GM21825 (cell line): ENCODE data around the gene DUOX1.

Experiments used
- ATAC-seq: cut with Tn5 transposase; IDR thresholded peaks from one replicate; pipeline ENCODE4 v1.9.1; 2021; ENCODE audit warnings: mild to moderate bottlenecking, moderate library complexity; ENCODE audit not compliant: unreplicated experiment

Gene DUOX1

GRCh38 chr15:45139770-45140169, 10.0 kb downstream of the DUOX1 start:
- ATAC-seq = no peak

- ATAC-seq = no peak
These were observed 10.9 kb downstream of the DUOX1 start for GRCh38 chr15:45140557-45141250.

- ATAC-seq = no peak
These were observed 11.6 kb downstream of the DUOX1 start for GRCh38 chr15:45141386-45141785.

GRCh38 chr15:45143056-45143455, 13.3 kb downstream of the DUOX1 start:
- ATAC-seq = no peak

DNA sequence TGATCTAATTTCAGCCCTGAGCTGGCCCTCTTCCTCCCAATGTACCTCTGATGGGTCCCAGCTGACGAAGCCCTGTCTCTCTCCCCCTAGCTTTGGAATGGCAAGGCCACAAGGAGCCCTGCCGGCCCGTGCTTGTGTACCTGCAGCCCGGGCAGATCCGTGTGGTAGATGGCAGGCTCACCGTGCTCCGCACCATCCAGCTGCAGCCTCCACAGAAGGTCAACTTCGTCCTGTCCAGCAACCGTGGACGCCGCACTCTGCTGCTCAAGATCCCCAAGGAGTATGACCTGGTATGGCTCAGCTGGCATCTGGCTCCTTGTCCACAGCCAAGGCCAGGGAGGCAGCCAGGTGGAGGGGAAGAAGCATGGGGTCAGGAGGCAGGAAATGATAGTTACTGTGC, 14.2 kb downstream of the DUOX1 start:
- ATAC-seq = no peak

- ATAC-seq = no peak
These were observed 15.0 kb downstream of the DUOX1 start for GRCh38 chr15:45144775-45145174.

DNA sequence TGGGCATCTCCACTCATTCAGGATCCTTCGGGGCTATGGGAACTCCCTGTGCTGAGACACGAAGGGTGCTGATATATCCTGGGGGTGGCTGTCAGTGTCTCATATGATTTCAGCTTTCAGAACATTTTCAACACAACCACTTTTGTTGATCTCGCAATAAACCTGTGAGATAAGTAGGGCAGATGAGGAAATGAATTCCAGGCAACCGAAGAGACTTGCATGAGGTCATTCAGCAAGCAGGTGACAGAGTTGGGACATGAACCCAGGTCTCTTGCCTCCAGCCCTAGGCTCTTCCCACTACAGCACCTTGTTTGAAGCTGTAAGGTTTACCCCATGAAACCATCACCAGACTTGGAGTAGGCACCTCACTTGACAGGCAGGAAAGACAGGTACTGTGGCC, 16.6 kb downstream of the DUOX1 start:
- no peak for ATAC-seq

DNA sequence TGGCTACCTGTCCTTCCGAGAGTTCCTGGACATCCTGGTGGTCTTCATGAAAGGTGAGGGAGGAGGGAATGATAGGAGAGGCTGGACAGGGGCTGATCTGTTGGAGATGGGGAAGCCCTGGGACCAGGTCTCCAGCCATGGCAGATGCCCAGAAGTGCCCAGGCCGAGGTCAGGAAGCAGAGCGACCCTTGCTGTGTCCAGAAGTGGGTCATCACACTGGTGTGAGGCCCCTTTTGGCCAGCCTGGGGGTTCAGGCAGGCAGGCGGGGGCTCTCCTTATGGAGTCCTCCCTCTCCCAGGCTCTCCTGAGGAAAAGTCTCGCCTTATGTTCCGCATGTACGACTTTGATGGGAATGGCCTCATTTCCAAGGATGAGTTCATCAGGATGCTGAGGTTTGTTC, 17.8 kb downstream of the DUOX1 start:
- no peak for ATAC-seq

DNA sequence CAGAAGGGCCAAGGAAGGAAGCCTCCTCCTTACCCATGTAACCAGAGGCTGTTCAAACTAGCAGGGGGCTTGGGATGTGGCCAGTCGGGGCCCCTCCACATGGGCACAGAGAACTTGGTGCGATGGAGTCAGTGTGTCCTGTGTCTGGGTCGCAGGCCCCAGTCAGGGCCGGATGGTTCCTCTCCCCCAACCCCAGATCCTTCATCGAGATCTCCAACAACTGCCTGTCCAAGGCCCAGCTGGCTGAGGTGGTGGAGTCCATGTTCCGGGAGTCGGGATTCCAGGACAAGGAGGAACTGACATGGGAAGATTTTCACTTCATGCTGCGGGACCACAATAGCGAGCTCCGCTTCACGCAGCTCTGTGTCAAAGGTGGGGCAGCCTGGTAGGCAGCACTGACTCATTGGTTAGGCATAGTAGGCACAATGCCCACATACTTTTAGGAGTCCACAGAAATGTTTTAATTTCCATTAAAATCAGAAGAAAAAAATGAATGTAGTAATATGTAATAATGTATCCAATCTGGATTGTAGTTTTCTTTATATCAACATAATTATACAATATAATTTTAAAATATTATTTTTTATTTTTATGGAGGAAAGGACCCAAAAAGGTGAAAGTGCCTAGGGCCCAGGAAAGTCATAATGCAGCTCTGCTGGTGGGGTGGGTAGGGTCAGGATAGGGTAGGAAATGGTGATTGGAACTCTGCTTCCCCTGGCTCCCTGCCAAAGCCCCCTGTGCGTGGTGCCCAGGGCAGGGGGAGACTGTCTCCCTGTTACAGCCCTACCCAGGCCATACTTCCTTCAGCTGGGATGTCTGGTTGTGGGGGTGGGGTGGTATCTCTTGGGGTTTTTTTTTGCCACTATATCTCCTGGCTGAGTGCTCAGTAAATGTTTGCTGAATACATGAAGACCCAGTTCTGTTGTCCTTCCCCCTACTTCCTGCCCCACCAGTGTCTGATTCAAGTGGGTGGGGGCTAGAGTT, 18.6 kb downstream of the DUOX1 start:
- ATAC-seq = no peak

GRCh38 chr15:45149060-45149459, 19.3 kb downstream of the DUOX1 start:
- ATAC-seq = no peak

- ATAC-seq = no peak
These were observed 20.7 kb downstream of the DUOX1 start for GRCh38 chr15:45150481-45150880.

- no peak for ATAC-seq
These were observed 21.2 kb downstream of the DUOX1 start for GRCh38 chr15:45150997-45151396.

DNA sequence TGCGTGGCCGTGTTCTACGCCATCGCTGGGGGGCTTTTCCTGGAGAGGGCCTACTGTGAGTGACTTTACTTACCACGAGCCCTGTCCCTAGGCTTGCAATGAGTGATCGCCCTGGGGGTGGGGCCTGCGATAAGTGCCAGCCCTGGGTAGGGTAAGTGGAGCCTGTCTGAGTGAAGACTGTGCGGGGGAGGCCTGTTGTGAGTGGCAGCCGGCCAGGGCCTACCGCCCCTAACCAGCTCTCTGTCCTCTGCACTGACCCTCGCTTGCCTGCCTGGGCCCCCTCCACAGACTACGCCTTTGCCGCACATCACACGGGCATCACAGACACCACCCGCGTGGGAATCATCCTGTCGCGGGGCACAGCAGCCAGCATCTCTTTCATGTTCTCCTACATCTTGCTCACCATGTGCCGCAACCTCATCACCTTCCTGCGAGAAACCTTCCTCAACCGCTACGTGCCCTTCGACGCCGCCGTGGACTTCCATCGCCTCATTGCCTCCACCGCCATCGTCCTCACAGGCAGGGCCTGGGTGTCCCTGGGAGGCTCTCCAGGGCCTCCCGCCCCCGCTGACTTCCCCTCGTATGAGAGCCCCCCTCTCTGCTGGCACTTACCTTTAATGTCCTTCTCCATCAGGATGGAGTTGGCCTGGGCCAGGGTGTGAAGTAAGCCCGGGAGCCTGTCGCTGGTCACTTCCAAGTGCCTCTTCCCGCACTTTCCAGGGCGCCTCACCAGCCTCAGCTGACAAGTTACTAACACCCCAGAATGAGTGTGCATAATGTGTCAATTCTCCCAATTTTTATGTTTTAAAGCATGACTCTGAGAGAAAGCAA, 22.4 kb downstream of the DUOX1 start:
- ATAC-seq = no peak

DNA sequence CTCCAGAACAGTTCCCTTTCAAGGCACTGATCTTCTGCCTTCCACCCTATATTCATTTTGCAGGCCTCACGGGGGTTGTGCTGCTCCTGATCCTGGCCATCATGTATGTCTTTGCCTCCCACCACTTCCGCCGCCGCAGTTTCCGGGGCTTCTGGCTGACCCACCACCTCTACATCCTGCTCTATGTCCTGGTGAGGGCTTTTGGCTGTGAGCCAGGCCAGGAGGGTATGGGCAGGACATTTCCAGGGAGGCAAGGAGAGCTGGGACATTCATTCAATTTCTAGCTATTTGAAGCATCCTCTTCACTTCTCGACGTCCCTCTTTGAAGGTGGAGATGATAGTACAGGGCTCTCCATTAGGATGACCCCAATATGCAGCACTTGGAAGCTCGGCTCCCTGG, 25.9 kb downstream of the DUOX1 start:
- no peak for ATAC-seq

DNA sequence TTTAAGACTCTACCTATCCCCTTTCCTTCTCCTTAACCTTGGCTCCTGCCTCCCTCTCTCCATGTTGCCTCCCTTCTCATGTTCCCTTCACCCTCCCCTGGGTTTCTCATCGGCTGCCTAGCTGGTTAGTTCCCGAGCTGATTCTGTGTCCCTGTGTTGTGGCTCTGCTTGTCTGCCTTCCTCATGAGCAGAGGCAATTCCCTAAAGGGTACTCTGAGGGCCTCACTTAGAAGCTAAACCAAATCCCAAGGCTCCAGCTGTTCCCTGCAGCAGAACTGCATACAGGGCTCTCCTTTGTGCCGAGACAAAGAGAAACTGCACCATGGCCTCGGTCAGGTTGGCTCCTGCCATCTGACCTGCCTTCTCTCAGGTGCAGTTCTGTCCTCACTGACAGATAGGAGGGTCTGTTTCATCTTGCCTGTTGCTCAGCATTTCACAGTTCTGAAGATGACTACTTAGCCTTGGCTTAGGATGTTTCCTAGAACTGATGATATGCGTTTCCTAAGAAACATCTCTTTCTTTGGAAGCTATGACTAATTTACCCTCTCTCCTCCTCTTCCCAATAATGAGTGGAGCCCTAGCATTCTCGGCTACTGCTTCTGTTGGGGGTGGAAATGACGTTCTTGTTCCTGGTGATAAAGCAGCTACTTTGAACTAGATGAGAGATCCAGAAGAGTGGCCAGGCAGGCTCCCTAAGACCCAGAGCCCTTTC, 27.1 kb downstream of the DUOX1 start:
- ATAC-seq = no peak

GRCh38 chr15:45157974-45158373, 28.2 kb downstream of the DUOX1 start:
- no peak for ATAC-seq

GRCh38 chr15:45161666-45162065, 31.9 kb downstream of the DUOX1 start:
- ATAC-seq = no peak

DNA sequence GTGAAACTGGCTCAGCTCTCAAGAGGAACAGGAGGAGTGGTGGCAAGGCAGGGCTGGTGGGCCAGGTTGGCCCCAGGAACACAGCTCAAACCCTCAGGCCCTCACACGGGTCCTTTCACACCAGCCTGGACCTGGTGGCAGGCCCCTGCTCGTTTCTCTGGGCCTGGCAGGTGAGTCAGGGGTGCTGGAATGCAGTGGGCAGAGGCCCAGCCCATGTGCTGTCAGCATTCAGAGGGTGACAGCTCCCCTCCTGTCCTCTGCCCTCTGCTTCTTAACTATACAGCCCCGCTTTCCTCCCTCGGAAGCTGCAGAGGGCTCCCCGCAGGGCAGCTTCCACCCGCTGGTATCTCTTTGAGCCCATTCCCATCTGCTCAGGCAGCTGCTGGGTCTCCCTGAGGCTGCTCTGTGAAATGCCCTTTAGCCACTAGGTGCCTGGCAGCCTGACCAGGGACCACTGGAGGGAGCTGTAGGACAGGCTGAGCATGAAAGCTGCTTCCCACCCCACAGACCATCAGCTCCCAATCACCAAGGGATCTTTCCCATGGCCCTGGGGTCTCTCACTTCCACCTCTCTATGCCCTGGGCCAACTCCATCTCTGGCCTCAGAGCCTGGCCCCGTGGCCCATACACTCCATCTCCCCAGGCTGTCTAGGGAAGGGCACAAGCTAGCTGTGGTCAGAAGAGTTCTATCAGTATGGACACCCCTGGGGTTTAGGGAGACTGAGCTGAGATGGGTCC, 33.1 kb downstream of the DUOX1 start:
- no peak for ATAC-seq

GRCh38 chr15:45163508-45163856, 33.7 kb downstream of the DUOX1 start:
- ATAC-seq = no peak

- ATAC-seq = no peak
These were observed 35.1 kb downstream of the DUOX1 start for GRCh38 chr15:45164914-45165313.
